NCI-H1092 (cell line): ENCODE data around the gene C19orf81.

ENCODE experiments used
- DNase-seq: peaks from one replicate; lab custom pipeline; 2025; lab: John Stamatoyannopoulos, UW

Gene C19orf81

GRCh38 chr19:50659318-50660087 lies 10.3 kb downstream of the C19orf81 start:
- no peak for DNase-seq

DNA sequence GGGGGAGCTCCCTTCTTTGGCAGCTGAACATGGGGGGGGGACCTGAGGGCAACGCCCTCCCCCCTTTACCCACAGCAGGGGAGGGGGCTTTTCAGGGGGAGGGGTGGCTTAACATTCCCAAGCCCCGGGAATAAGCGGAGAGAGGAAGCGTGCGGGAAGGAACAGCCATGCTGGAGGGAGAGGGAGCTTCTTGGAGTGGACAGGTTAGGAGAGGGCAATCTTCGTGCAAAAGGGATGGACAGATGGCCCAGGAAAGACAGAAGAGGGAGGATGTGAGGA lies 10.8 kb downstream of the C19orf81 start:
- no peak for DNase-seq

DNA sequence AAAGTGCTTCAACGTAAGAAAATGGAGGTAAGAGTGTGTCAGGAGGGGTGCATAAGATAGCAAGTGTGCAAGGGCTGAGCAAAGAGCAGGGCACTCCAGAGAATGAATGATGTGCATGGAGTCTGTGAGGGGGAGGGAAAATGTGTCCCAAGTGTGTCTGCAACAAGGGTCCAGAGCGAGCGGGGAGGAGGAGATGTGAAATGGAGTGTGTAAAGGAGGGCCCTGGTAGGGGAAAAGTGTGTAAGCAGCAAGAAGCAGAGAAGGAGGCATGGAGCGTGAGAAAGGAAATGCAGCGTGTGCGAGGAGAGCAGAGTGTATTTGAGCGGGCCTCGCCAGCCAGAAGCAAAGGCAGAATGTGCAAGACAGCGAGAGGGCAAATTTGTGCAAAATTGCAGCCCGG lies 11.8 kb downstream of the C19orf81 start:
- no peak for DNase-seq

- no peak for DNase-seq
These were observed 12.8 kb downstream of the C19orf81 start for GRCh38 chr19:50661766-50662650.

DNA sequence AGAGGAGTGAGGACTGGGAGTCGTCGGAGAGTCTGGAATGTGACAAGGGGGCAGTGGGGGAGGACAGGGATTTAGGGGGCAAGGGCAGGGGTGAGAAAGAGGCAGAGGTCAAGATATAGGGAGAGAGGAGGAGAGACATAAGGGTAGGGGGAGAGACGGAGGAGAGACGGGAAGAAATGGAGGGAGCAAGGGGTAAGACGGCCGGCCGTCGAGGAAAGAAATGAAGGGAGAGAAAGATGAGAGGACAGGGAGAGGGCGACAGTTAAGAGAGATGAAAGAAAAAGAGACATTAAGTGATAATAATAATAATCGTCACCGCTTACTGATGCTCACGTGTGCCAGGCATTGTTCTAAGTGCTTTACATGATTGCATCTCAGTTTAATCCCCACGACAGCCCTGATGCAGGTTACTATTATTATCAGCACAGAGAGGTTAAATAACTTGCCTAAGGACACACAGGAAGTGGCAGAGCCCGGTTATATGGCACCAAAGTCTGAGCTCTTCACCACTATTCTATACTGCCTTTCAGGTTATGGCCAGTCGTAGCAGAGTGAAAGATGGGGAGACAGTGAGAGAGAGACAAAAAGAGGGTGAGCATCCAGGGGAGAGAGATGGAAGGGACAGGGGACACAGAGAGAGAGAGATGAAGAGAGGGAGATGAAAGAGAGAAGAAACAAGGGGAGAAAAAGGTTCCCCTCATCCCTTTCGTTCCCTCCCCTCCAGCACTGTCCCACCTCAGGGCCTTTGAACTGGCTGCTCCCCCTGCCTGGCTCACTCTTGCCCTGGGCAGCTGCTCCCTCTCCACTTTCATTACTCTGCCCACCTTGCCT lies 13.6 kb downstream of the C19orf81 start:
- DNase-seq, result no peak

GRCh38 chr19:50663482-50663790 lies 14.2 kb downstream of the C19orf81 start:
- DNase-seq, result no peak

- DNase-seq, result no peak
These were observed 15.0 kb downstream of the C19orf81 start for GRCh38 chr19:50664204-50664603.

DNA sequence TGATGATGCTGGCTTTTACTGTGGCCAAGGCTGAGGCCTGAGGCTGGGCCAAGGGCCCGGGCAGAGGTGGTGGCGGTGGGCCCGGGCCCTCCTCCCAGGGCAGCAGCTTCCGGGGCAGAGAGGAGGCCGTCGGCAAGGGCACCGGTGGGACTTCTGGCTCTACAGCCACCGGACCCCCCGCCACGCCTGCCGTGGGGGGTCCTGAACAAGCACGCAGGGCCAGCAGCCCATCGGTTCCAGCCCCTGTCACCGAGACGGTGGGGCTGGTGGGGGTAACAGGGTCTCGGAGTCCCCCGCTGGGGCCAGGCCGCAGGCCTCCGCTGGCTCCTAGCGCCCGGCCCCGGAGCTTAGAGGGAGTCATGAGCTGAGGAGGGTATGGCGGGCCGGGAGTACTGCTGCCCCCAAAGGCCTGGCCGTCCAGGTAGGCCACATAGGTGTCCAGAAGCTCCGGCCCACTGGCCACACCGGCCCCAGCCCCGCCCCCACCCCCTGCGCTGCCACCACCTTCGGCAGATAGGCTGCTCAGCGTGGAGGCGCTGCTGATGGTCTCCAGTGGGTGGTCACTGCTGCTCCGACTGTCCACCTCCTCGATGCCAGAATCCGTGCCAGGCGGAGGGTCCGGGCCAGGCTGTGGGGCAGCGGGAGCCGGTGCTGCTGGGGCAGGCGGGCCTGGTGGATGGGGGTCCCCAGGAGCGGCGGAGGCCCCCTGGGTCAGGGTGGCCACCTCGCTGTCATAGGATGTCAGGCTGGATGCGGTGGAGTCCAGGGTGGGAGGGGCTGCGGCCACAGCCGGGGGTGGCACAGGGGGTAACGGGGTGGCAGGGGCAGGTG lies 17.3 kb downstream of the C19orf81 start:
- no peak for DNase-seq

GRCh38 chr19:50667177-50667758 lies 18.0 kb downstream of the C19orf81 start:
- no peak for DNase-seq

- DNase-seq, result no peak
These were observed 18.6 kb downstream of the C19orf81 start for GRCh38 chr19:50667759-50668231.

DNA sequence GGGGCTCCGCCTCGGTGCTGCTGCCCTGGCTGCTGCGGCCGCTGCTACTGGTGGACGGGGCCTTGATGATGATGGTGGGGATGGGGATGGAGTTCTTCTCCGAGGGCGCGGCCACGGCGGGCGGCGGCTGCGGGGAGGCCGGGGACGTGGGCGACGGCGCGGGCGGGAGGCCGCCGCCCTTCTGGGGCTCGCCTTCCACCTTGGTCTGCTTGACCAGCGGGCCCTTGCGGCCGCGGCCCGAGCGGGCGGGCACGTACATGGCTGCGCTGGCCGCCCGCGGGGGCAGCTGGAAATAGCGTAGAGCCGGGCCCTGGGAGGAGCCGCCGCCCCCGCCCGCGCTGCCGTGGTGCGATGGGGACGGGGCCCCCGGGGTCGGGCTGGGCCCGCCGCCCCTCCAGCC lies 19.2 kb downstream of the C19orf81 start:
- no peak for DNase-seq

GRCh38 chr19:50668879-50669278 lies 19.6 kb downstream of the C19orf81 start:
- DNase-seq, result no peak

- DNase-seq, result no peak
These were observed 20.3 kb downstream of the C19orf81 start for GRCh38 chr19:50669302-50670101.

DNA sequence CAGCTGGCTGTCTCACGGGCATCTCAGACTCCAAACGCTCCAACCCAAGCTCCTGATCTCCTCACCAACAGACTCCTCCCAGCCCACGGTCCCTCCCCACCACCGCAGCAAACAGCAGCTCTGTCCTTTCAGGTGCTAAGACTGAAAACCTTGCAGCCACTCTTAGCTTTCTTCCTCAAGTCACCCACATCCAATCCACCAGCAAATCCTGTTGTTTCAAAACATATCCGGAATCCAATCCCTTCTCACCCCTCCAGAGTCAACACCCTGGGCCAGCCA lies 20.8 kb downstream of the C19orf81 start:
- no peak for DNase-seq

GRCh38 chr19:50673118-50673517 lies 23.9 kb downstream of the C19orf81 start:
- DNase-seq, result no peak

- no peak for DNase-seq
These were observed 27.5 kb downstream of the C19orf81 start for GRCh38 chr19:50676625-50677197.

DNA sequence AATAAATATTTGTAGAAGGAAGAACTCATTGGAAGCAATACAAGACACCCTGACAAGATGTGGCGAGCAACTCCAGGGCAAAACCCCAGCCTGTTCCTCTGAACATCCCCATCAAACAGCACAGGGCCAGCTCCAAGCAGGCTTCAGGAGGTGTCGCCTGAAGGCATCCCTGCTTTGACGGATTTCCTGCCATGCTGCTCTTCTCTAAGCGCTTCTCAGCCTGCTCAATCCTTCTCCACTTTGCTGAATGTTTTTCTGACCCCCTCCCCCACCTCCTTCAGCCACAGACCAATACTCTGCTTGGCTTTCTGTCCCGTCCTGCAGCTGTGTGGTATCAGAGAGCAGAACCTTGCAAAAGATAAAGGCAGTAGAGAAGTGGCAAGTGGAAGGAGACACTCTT lies 28.4 kb downstream of the C19orf81 start:
- no peak for DNase-seq

DNA sequence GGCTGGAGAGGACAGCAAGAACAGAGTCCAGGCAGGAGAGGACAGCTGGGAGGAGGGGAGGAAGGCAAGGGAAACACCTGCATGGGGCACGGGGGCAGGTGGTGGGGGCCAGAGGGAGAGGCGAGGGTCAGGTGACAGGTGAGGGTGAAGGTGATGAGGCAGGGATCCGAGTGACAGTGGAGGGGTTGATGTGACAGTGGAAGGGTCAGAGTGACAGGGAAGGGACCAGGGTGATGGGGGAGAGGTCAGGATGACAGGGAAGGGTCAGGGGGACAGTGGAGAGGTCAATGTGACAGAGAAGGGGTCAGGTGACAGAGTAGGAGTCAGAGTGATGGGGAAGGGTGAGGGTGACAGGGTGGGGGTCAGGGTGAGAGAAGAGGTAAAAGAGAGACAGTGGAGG lies 29.1 kb downstream of the C19orf81 start:
- no peak for DNase-seq

DNA sequence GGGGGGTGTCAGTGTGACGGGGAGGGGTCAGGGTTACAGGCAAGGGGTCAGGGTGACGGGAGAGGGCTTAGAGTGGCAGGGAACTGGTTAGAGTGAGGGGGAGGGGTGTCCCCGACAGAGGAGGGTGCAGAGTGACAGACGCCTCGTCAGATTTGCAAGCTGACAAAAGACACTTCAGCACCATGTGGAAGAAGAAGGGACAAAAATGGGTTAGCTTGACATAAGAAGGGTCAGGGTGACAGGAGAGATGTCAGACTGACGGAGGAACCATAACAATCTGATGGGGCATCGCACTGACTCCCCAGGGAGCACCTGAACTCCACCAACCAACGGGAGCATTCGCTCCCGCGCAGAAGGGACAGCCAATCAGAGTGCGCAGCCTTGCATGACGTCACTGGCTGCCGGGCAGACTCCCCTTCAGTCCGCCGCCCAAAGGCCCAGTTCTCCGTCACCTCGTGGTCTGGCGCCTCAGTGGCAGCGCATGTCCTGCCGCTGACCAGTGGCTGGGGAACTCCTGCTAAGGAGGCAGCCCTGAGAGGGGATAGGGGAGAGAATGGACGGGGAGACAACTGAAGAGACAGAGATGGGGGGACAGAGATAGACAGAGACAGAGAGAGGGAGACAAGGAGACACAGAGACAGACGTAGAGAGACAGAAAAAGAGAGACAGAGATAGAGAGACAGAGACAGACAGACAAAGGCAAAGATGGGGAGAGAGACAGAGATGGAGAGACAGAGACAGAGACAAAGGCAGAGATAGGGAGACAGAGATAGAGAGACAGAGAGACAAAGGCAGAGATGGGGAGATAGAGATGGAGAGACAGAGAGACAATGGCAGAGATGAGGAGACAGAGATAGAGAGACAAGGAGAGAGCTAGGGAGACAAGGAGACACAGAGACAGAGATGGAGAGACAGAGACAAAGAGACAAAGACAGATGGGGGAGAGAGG lies 30.2 kb downstream of the C19orf81 start:
- DNase-seq, result peak; percentile 48
